Lower lobe of right lung (tissue), 2 donors: ENCODE results near the gene NTN4. TPM values are rescaled to one million over a fixed set of nuclear protein-coding genes. Genes with fewer than 3 reads are reported as not detected.

Source experiments
- ATAC-seq, 2 donors: fragments of 200-7000 bp; cut with Tn5 transposase; one replicate each; pipeline ENCODE4 v1.9.1; 2020 to 2022; ENCODE audit warnings: mild to moderate bottlenecking in 2 of 2, moderate library complexity in 2 of 2
- DNase-seq: peaks from one replicate; pipeline ENCODE4 v3.0.0-alpha.2; 2020
- H3K27ac ChIP-seq: fragments of 200-600 bp; one replicate; pipeline ENCODE4 v1.8.0; 2022
- H3K27me3 ChIP-seq: fragments of 200-600 bp; one replicate; pipeline ENCODE4 v1.8.0; 2022; ENCODE audit warnings: low read depth
- H3K36me3 ChIP-seq: fragments of 200-600 bp; one replicate; pipeline ENCODE4 v1.8.0; 2022; ENCODE audit warnings: mild to moderate bottlenecking
- H3K4me1 ChIP-seq: fragments of 200-600 bp; one replicate; pipeline ENCODE4 v1.8.0; 2022
- H3K4me3 ChIP-seq: fragments of 200-600 bp; one replicate; pipeline ENCODE4 v1.8.0; 2022; ENCODE audit warnings: mild to moderate bottlenecking
- H3K9me3 ChIP-seq: fragments of 200-600 bp; one replicate; pipeline ENCODE4 v1.8.0; 2022
- intact Hi-C: fragments of 100-400 bp; cut with DNase I; formaldehyde crosslinking; loops from one replicate; pipeline ENCODE4 v1.11.0; 2022
- total RNA-seq: library from RNA; stranded (reverse); fragmentation: NEBNext Ultra II Directional; extraction: Animal tissue kit (Norgen Biotek cat#: 25700); gene quantifications from one replicate; pipeline ENCODE4 v1.2.1, GENCODE V29; 2021
- TF ChIP-seq, protein P1 (sequence below): fragments of 200-600 bp; IDR thresholded peaks from one replicate; pipeline ENCODE4 v1.8.0; 2022; ENCODE audit warnings: antibody characterized with exemption, mild to moderate bottlenecking
- donor health status: DM: no; HTN: yes; CAD: no; lungs with severe emphysema.

NTN4 gene
- total RNA-seq, 1 donor from 2014 or later = 140 TPM

DNA sequence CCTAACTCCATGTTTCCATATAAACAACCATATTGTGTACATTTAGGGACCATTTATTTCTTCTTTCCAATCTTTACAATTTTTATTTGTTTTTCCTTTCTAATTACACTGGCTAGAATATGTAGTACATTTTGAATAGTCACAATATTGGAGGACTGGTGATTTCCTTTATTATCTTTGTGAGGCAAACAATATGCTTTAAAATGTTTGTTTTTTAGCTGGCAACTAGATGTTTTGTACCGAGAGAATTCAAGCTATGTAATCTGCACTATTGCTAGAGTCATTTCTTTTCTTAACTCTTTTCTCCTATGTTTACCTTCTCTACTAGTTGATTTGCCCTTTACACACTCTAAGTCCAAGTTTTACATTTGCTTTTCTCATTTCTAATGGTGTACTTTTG is 13.3 kb upstream of the NTN4 start:
- no peaks in the 10 kb centered on the region for H3K9me3 ChIP-seq

GRCh38 chr12:95802482-95803270 is 12.1 kb upstream of the NTN4 start:
- H3K27me3 ChIP-seq = no peaks in the 10 kb centered on the region
- no peak for DNase-seq
- intact Hi-C loops = no loop called here
- peak; percentile 83 to 87 for ATAC-seq
- TF ChIP-seq, protein P1, sequence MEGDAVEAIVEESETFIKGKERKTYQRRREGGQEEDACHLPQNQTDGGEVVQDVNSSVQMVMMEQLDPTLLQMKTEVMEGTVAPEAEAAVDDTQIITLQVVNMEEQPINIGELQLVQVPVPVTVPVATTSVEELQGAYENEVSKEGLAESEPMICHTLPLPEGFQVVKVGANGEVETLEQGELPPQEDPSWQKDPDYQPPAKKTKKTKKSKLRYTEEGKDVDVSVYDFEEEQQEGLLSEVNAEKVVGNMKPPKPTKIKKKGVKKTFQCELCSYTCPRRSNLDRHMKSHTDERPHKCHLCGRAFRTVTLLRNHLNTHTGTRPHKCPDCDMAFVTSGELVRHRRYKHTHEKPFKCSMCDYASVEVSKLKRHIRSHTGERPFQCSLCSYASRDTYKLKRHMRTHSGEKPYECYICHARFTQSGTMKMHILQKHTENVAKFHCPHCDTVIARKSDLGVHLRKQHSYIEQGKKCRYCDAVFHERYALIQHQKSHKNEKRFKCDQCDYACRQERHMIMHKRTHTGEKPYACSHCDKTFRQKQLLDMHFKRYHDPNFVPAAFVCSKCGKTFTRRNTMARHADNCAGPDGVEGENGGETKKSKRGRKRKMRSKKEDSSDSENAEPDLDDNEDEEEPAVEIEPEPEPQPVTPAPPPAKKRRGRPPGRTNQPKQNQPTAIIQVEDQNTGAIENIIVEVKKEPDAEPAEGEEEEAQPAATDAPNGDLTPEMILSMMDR = no peak
- peaks cover 10% of the 10 kb centered on the region for H3K4me1 ChIP-seq
- no peaks in the 10 kb centered on the region for H3K36me3 ChIP-seq
- no peak overlapping the region for H3K27ac ChIP-seq
- no peak overlapping the region for H3K4me3 ChIP-seq
- no peaks in the 10 kb centered on the region for H3K9me3 ChIP-seq

More for the DNA sequence above, 13.3 kb upstream of the NTN4 start:
- DNase-seq (no peak), ATAC-seq (no peak)
- TF ChIP-seq, protein P1 = no peak
- Histone ChIP-seq H3K36me3 (no peaks in the 10 kb centered on the region), H3K27me3 (no peaks in the 10 kb centered on the region), H3K4me1 (peaks cover 10% of the 10 kb centered on the region), H3K4me3 (no peak overlapping the region), H3K27ac (no peak overlapping the region)
- intact Hi-C loops = no loop called here

DNA sequence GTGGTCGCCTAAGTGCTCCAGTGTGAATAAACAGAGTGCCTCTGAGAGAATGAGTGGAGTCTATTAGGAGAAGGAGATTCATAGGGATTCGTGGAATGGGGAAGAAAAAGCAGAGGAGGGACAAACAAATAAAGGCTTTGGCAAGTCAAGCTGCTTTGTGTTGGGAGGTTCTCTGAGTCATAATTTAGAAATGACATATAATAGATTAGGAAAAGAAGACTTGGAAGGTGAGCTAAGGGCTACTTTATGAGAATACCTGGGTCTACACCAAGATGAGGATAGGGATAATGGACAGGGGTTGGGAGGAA is 6.4 kb upstream of the NTN4 start:
- H3K36me3 ChIP-seq = no peaks in the 10 kb centered on the region
- no peaks in the 10 kb centered on the region for H3K27me3 ChIP-seq
- H3K9me3 ChIP-seq = no peaks in the 10 kb centered on the region
- ATAC-seq (peak in 1 of 2 donors; percentile 48), DNase-seq (no peak)
- H3K4me1 ChIP-seq = no peaks in the 10 kb centered on the region
- H3K4me3 ChIP-seq = no peak overlapping the region
- H3K27ac ChIP-seq = no peak overlapping the region
- intact Hi-C loops = no loop called here
- TF ChIP-seq, protein P1 = no peak

DNA sequence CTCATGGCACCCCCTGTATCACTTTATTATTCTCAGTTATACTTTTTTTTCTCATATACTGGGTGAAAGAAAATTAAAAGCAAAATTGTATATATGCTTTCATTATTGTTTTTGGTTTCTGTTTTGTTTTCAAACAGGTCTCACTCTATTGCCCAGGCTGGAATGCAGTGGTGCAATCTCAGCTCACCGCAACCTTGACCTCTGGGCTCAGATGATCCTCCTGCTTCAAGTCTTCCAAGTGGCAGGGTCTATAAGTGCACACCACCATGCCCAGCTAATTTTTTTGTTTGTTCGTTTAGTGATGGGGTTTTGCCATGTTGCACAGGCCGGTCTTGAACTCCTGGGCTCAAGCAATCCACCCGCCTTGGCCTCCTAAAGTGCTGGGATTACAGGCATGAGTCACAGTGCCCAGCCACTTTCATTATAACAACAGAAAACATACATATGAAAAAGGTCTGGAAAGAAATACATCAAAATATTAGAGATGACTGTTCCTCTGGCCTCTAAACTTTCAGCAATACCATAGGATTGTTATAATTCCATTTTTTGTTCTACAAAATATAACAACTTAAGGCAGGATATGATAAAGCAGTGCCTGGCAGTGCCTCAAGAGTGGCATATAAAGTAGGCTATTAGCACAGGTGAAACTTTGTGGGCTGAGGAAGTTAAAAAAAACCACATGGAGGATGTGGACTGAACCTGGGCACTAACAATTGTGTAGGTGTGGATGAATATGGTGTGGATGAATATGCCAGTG is 5.8 kb upstream of the NTN4 start:
- no peaks in the 10 kb centered on the region for H3K9me3 ChIP-seq
- intact Hi-C loops = no loop called here
- no peak overlapping the region for H3K27ac ChIP-seq
- no peaks in the 10 kb centered on the region for H3K36me3 ChIP-seq
- no peak overlapping the region for H3K4me3 ChIP-seq
- no peaks in the 10 kb centered on the region for H3K27me3 ChIP-seq
- no peaks in the 10 kb centered on the region for H3K4me1 ChIP-seq
- ATAC-seq (peak; percentile 64 to 70), DNase-seq (peak; percentile 52)
- TF ChIP-seq, protein P1 = no peak

- Histone ChIP-seq H3K27ac (peak overlapping the region; percentile 82), H3K9me3 (no peaks in the 10 kb centered on the region), H3K36me3 (no peaks in the 10 kb centered on the region), H3K4me3 (peak overlapping the region; percentile 66), H3K4me1 (peaks cover 24% of the 10 kb centered on the region), H3K27me3 (peaks cover 8% of the 10 kb centered on the region)
- ATAC-seq = peak; percentile 50 to 60
- DNase-seq = peak; percentile 59
- TF ChIP-seq, protein P1 = no peak
- intact Hi-C loops = no loop called here
These were observed 619 bp upstream of the NTN4 start for GRCh38 chr12:95790917-95791849.
